Measurements from ENCODE around the gene PIM2. TPM values are rescaled to one million over a fixed set of nuclear protein-coding genes. Genes with fewer than 3 reads are reported as not detected.

Gene PIM2
- polyA plus RNA-seq, 12 donors, result 1.1 to 4.5 (median 1.7) TPM; not detected in 2

GRCh38 chrX:48937054-48937907, 18.5 kb upstream of the PIM2 start:
- DNase-seq, result no peak

- DNase-seq, result no peak
Measured at GRCh38 chrX:48936429-48937053, 17.7 kb upstream of the PIM2 start.

GRCh38 chrX:48935301-48935670, 16.5 kb upstream of the PIM2 start:
- no peak for DNase-seq

- DNase-seq, result no peak
Measured at GRCh38 chrX:48934581-48935300, 15.9 kb upstream of the PIM2 start.

GRCh38 chrX:48933757-48934156, 14.9 kb upstream of the PIM2 start:
- no peak for DNase-seq

GRCh38 chrX:48927736-48928382, 9.0 kb upstream of the PIM2 start:
- no peak for DNase-seq

GRCh38 chrX:48927123-48927522, 8.3 kb upstream of the PIM2 start:
- DNase-seq, result no peak

- no peak for DNase-seq
Measured at GRCh38 chrX:48924270-48924669, 5.4 kb upstream of the PIM2 start.

GRCh38 chrX:48923771-48924170, 4.9 kb upstream of the PIM2 start:
- no peak for DNase-seq

- DNase-seq, result no peak
Measured at GRCh38 chrX:48920718-48921104, 1.9 kb upstream of the PIM2 start.

GRCh38 chrX:48919947-48920717, 1.3 kb upstream of the PIM2 start:
- DNase-seq, result no peak

- DNase-seq, result no peak
Measured at GRCh38 chrX:48919360-48919841, 577 bp upstream of the PIM2 start.

GRCh38 chrX:48918301-48918642, 552 bp downstream of the PIM2 start:
- DNase-seq, result no peak

GRCh38 chrX:48917139-48918001, 1.5 kb downstream of the PIM2 start:
- DNase-seq, result peak; percentile 89

GRCh38 chrX:48914593-48915493, 4.0 kb downstream of the PIM2 start:
- no peak for DNase-seq

- DNase-seq, result no peak
Measured at GRCh38 chrX:48913605-48914366, 5.0 kb downstream of the PIM2 start.

- peak; percentile 77 for DNase-seq
Measured at GRCh38 chrX:48911412-48912182, 7.2 kb downstream of the PIM2 start, which contains the start of gene SLC35A2. TSS of gene SLC35A2 (minus strand) at chrX:48911646. CDS start at chrX:48911636, 10 bp downstream.

Measured in muscle of arm (tissue), 12 donors.